NCI-H2227 (cell line): ENCODE data around the gene LRP1B.

ENCODE experiments used
- DNase-seq: peaks from one replicate; lab custom pipeline; 2025; ENCODE audit not compliant: unreplicated experiment; lab: John Stamatoyannopoulos, UW

LRP1B gene

DNA sequence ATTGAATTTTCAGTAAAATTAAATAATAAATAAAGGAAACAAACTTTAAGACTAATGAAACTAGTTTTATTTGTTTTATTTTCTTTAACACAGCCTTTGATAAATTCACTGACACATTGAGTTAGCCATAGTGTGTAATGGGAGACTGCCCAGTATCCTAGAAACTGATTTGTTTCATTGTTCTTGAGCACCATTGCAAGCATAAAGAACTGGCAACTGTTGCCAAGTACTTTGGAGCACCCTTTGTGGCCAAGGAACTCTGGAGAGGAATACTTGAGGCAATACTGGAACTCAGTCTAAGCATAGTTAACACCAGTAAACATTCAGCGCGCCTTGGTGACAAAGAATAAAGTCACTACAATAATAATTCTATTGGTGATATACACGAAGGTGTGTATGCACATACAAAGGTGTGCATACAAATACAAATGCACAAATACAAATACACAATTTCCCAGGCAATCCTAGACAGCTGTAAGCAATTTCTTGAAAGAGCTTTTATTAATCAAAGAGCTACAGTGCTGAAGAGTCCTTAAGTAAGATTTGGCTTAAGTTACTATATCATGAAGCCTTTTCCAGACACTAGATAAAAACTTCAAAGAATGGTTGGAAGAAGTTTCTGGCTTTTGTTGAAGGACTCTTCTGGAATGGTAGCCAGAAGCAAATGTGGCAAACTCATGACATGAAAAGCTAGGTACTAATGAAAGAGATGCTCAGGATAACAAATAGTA lies 1371.2 kb downstream of the LRP1B start:
- DNase-seq = no peak

DNA sequence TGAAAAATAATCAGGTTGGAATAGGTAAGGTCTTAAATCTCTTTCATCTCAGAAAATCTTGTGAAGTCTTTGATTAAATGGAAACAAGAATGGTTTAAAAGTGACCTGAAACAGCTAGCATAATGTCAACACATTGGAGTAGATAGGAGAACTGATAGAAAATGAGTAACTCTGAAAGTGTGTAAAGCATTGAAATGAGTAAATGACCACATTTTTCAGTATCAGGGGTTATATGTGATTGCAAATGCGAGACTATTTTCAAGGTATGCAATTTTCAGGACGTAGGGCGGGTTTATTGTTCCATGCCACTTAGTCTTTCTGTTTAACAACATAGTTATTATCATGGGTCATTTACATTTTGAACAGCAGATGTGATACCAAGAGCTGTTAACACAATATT lies 1383.2 kb downstream of the LRP1B start:
- DNase-seq = no peak

DNA sequence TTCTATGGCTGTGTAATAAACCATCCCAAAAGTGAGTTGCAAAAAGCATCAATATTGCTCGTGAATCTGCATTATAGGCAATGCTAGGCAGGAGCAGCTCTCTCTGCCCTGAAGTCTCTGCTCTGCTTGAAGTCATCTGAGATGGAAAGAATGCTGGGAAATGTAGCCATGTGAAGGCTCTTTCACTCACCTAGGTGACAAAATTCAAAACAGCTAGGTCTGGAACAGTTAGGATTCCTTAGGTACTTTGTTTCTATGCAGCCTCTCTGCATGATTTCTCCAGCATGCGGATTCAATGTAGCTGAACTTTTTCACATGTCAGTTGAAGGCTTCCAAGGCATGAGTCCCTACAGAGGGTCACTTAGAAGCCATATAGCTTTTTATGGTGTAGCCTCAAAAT lies 1383.7 kb downstream of the LRP1B start:
- DNase-seq = no peak

GRCh38 chr2:140744379-140744778 lies 1386.4 kb downstream of the LRP1B start:
- no peak for DNase-seq

- DNase-seq = no peak
These were observed 1393.8 kb downstream of the LRP1B start for GRCh38 chr2:140737006-140737405.

GRCh38 chr2:140734992-140735391 lies 1395.8 kb downstream of the LRP1B start:
- peak; percentile 66 for DNase-seq

DNA sequence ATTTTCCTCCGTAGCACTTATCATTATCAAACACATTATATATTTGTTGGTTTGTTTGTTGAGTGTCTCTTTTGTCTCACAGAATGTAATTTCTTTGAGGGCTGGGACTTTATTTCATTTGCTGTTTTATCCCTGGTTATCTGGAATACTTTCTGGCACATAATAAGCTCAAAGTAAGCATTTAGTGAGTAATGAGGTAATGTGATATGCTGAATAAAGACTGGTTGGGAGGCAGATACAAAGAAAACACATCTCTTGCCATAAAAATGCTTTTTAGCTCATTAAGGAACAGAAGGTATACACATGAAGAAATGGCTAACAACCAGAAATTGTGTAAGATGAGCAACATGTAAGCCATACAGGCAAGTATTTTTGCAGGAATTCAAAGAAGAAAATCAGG lies 1411.8 kb downstream of the LRP1B start:
- DNase-seq = no peak

- DNase-seq = no peak
These were observed 1413.3 kb downstream of the LRP1B start for GRCh38 chr2:140717481-140717880.

DNA sequence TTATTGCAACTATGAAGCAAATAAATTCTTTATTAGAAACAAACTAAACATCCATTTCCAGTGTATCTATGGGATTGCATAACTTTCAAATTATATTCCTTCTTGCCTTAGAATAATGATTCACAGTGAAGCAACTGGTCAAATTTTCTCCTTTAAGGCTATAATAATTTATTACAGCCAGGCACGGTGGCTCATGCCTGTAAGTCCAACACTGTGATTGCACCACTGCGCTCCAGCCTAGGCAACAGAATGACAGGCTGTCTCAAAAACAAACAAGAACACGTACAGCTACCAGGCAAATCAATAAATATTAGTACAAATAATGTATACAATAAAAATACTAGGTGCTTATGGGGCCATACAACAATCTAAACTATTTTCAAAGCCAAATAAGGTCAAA lies 1416.2 kb downstream of the LRP1B start:
- DNase-seq = no peak

- no peak for DNase-seq
These were observed 1418.9 kb downstream of the LRP1B start for GRCh38 chr2:140711867-140712266.

- no peak for DNase-seq
These were observed 1429.1 kb downstream of the LRP1B start for GRCh38 chr2:140701726-140702125.

DNA sequence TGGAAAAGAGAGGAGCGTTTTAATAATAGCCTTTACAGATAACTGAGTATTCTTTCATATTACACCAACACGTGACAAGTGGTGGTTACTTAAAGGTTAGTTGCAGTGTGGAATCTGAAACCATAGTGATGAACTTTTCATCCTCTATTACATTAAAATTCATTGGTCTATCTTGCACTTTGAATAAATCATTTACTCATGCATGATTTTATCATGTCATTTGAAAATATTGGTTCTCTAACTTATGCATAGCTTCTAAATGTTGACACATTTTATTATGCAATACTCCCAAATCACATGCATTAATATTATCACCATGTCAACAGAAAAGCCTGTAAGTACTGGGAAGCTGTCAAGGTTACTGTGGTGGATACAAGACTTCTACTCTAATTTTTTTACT lies 1432.2 kb downstream of the LRP1B start:
- DNase-seq = no peak

DNA sequence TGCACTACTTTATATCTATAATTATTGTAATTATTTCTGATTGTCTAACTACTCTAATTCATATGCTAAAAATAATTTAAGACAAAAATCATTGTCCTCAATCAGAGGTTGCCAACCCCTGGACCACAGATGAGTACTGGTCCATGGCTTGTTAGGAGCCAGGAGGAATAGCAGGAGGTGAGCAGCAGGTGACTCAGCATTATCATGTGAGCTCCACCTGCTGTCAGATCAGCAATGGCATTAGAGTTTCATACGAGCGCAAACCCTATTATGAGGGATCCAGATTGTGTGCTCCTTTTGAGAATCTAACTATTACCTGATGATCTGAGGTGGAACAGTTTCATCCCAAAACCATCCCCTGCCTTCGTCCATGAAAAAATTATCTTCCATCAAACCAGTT lies 1434.4 kb downstream of the LRP1B start:
- no peak for DNase-seq

DNA sequence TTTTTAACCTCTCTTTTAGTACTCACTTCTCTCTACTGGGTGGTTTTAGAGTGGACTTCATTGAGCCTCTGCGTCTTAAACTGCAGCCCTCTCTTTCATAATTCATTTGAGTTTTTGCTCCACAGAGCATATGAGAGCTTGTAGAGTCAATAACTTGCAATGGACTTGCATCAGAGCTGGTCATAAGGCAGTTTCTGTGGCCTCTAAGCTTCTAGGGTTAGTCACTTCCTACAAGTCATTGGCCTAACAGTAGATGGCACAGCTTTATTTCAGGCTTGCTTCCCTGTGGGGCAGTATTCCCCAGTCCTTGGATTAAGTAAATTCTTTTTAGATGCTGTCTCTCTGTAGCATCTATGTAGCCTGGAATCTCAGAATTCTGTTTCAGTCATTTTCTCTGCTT lies 1435.7 kb downstream of the LRP1B start:
- no peak for DNase-seq

GRCh38 chr2:140687825-140688224 lies 1443.0 kb downstream of the LRP1B start:
- no peak for DNase-seq

DNA sequence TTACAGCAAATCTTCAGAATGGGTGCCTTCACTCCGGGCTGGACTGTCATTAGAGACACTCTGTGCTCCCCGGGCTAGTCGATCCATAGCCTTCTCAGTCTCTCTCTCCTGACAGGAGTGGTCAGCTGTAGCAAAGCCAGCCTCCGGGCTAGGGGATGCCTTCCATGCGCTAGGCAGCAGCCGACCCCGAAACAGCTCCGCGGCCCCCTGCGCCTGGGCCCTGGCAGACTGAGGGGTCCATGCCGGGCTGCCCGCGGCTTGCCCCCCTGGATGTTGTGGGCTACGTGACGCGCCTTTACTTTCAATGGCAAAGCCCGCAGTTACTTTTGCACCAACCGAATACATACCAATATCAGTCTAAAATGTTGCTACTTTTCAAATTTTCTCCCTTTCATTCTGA lies 1447.2 kb downstream of the LRP1B start:
- no peak for DNase-seq

GRCh38 chr2:140680862-140681261 lies 1450.0 kb downstream of the LRP1B start:
- no peak for DNase-seq

DNA sequence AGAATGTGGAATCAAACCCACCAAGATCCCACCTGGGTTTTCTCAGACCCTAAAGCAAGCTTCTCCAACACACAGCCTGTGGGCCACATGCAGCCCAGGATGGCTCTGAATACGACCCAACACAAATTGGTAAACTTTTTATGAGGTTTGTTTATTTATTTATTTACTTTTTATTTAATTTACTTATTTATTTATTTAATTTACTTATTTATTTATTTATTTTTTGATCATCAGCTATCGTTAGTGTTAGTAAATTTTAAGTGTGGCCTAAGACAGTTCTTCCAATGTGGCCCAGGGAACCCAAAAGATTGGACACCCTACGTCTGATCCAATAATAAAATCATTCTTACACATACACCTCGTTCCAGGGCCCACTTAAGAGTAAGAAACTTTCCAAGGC lies 1451.1 kb downstream of the LRP1B start:
- no peak for DNase-seq

GRCh38 chr2:140669911-140670310 lies 1460.9 kb downstream of the LRP1B start:
- no peak for DNase-seq

DNA sequence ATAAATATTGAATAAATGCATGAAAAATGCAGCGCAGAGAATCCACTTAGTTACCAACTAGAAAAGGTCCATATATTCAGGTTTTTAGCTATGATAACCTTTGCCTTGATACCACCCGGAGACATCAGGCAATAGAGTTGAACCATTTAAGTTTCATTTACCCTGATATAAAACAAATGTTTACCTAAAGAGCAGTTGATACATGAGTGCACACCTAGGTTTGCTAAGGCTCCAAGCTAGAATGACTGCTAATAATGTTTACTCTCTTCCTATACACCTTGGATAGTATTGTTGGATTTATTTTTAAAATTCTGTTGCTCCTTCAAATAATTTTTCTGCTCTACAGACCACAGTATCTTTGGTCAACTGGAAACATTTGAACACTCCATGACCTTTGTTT lies 1463.6 kb downstream of the LRP1B start:
- no peak for DNase-seq

DNA sequence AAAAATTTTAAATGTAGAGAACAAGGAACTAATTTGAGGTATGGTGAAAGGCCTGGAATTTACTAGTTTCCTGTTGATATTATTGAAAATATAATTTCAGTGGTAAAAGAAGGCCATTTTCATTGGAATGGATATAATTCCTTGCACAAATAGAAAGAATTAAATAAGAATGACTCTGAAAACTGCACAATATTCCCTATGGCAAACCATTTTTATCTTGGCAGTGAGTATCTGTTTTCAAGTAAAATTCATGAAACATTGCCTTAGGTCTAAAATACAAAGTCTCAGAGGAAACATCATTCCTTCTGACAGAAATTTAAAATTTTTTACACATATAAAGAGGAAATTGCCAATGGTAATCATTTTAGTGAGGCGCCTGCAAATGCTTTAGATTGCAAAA lies 1468.3 kb downstream of the LRP1B start:
- DNase-seq = no peak

DNA sequence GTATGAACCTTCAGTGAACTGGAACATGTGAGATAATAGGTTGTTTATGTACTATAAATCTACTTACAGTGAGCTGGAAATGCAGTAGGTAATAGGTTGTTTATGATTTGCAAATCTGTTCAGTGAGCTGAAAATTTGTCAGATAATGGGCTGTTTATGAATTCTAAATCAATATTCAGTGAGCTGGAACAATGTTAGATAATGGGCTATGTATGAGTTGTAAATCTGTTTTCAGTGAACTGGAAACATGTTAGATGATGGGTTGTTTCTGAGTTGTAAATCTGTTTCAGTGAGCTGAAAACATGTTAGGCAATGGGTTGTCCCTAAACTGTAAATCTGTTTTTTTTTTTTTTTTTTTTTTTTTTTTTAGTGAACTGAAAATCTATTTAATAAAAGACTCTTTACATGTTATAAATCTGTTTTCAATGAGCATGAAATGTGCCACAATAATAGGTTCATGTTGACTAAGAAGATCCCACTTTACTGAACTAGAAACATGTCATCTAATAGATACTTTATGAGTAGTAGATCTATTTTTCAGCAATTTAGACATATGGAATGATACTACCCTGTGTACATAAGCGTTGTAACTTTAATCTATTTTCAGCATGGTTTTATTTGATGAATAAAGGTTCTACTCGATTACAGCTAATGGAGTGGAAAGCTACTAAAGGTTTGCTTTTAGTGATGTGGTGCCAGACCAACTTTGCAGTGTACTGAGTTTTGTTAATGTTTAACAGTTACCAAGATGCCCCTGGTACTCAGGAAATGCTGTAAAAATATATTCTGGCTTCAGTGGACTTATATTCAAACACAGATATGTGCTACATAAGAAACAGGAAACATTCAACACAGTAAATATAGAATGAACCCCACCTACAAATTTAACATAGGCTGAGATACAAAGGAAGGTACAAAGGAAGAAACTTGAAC lies 1471.8 kb downstream of the LRP1B start:
- DNase-seq = no peak
